A549 (cell line): ENCODE measurements around the gene AFF3.

Experiments
- BHLHE40 ChIP-seq: IDR thresholded peaks from 2 replicates; pipeline ENCODE4 v1.6.1; 2012; ENCODE audit warnings: low read depth, low read length, inconsistent platforms
- ELK1 ChIP-seq: fragments of 150-350 bp; IDR thresholded peaks from 2 replicates; pipeline ENCODE4 v1.6.1; 2014; ENCODE audit warnings: low read depth, mild to moderate bottlenecking, low read length
- EP300 ChIP-seq, 2 experiments: fragments of >200 bp; sonication (Bioruptor Twin); formaldehyde crosslinking; IDR thresholded peaks; 2 replicates in 1 of 2; 3 replicates in 1 of 2; pipeline ENCODE4 v1.6.1; 2016 to 2017
- FOSL2 ChIP-seq, 2 experiments: fragments of 450-650 bp in 1 of 2; fragments of >200 bp in 1 of 2; sonication (Bioruptor Twin) in 1 of 2; formaldehyde crosslinking; IDR thresholded peaks; 2 replicates each; pipeline versions ENCODE4 v1.5.0 to v1.6.1; 2016 to 2020; ENCODE audit warnings: mild to moderate bottlenecking in 1 of 2, moderate library complexity in 1 of 2
- KDM5A ChIP-seq: fragments of 200-600 bp; sonication (generic); IDR thresholded peaks from 2 replicates; pipeline ENCODE4 v1.6.1; 2016; ENCODE audit warnings: antibody characterized with exemption, mild to moderate bottlenecking
- NFE2L2 ChIP-seq: fragments of 150-350 bp; conservative IDR thresholded peaks from 2 replicates; pipeline ENCODE4 v1.6.1; 2014; ENCODE audit warnings: low read length
- POLR2A ChIP-seq: IDR thresholded peaks from 2 replicates; pipeline ENCODE4 v1.6.1; 2012; ENCODE audit warnings: mild to moderate bottlenecking, low read length
- RARB ChIP-seq: fragments of 250-450 bp; sonication (Bioruptor Pico); IDR thresholded peaks from 2 replicates; pipeline ENCODE4 v1.8.0; 2021; ENCODE audit warnings: mild to moderate bottlenecking, moderate library complexity
- TF ChIP-seq, protein P1 (sequence below): fragments of >200 bp; sonication (Bioruptor Twin); formaldehyde crosslinking; IDR thresholded peaks from 3 replicates; pipeline ENCODE4 v1.5.1; 2016
- TF ChIP-seq, protein P2 (sequence below): fragments of 250-450 bp; sonication (Bioruptor Pico); IDR thresholded peaks from 2 replicates; pipeline ENCODE4 v1.5.0; 2021; ENCODE audit warnings: mild to moderate bottlenecking, moderate library complexity, borderline replicate concordance
- TF ChIP-seq, protein P3 (sequence below): IDR thresholded peaks from 2 replicates; pipeline ENCODE4 v1.6.1; 2012

DNA sequence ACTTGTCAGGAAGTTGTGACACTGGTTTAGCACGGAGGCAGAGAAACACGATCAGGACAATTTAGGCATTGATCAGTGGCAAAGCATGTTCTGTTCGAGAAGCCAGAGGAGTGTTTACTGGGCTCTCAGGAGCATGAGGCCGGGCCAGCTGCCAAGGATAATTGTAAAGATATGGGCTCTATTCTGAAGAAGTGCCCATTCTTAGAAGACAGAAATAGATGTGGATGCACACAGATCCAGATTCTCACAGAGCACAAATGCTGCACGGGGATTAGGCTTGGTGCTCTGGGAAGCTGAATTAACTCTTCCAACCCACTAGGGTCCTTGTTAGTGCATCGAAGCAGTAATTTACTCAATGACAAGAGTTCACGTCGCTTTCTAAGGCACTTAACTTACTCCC lies 16.2 kb downstream of the AFF3 start:
- TF ChIP-seq, protein P1, sequence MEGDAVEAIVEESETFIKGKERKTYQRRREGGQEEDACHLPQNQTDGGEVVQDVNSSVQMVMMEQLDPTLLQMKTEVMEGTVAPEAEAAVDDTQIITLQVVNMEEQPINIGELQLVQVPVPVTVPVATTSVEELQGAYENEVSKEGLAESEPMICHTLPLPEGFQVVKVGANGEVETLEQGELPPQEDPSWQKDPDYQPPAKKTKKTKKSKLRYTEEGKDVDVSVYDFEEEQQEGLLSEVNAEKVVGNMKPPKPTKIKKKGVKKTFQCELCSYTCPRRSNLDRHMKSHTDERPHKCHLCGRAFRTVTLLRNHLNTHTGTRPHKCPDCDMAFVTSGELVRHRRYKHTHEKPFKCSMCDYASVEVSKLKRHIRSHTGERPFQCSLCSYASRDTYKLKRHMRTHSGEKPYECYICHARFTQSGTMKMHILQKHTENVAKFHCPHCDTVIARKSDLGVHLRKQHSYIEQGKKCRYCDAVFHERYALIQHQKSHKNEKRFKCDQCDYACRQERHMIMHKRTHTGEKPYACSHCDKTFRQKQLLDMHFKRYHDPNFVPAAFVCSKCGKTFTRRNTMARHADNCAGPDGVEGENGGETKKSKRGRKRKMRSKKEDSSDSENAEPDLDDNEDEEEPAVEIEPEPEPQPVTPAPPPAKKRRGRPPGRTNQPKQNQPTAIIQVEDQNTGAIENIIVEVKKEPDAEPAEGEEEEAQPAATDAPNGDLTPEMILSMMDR, result no peak
- no peak for TF ChIP-seq BHLHE40
- TF ChIP-seq POLR2A, result no peak
- TF ChIP-seq FOSL2 (IDR thresholded peaks at IDR 0.05), result no peak
- no peak for TF ChIP-seq FOSL2 (CRISPR knock-in tag; IDR thresholded peaks at IDR 0.05)
- TF ChIP-seq RARB (CRISPR knock-in tag), result no peak
- TF ChIP-seq, protein P2, sequence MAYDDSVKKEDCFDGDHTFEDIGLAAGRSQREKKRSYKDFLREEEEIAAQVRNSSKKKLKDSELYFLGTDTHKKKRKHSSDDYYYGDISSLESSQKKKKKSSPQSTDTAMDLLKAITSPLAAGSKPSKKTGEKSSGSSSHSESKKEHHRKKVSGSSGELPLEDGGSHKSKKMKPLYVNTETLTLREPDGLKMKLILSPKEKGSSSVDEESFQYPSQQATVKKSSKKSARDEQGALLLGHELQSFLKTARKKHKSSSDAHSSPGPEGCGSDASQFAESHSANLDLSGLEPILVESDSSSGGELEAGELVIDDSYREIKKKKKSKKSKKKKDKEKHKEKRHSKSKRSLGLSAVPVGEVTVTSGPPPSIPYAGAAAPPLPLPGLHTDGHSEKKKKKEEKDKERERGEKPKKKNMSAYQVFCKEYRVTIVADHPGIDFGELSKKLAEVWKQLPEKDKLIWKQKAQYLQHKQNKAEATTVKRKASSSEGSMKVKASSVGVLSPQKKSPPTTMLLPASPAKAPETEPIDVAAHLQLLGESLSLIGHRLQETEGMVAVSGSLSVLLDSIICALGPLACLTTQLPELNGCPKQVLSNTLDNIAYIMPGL (CRISPR knock-in tag), result no peak
- no peak for TF ChIP-seq NFE2L2
- TF ChIP-seq EP300 (IDR thresholded peaks at IDR 0.05), result no peak
- TF ChIP-seq, protein P3, sequence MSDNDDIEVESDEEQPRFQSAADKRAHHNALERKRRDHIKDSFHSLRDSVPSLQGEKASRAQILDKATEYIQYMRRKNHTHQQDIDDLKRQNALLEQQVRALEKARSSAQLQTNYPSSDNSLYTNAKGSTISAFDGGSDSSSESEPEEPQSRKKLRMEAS, result no peak
- no peak for TF ChIP-seq KDM5A
- no peak for TF ChIP-seq ELK1
